DOHH2 (cell line): ENCODE measurements around the gene CNNM3.

Experiments used
- CTCF ChIP-seq: fragments of 200-600 bp; sonication (generic); IDR thresholded peaks from one replicate; pipeline ENCODE4 v1.5.1; 2014; ENCODE audit warnings: antibody characterized with exemption, mild to moderate bottlenecking, low read depth, low read length; ENCODE audit not compliant: poor library complexity, severe bottlenecking
- EZH2phosphoT487 ChIP-seq: fragments of 200-600 bp; sonication (generic); IDR thresholded peaks from 2 replicates; pipeline ENCODE4 v1.6.1; 2017; ENCODE audit warnings: borderline replicate concordance, mild to moderate bottlenecking, antibody characterized with exemption, low read length, moderate library complexity, mixed read lengths

GRCh38 chr2:96830044-96830562 is 14.0 kb downstream of the CNNM3 start:
- no peak for TF ChIP-seq CTCF
- no peak for TF ChIP-seq EZH2phosphoT487
